OCI-LY7 (cell line): Measurements from ENCODE around the gene MAST2. TPM values are rescaled to one million over a fixed set of nuclear protein-coding genes. Genes with fewer than 3 reads are reported as not detected.

ENCODE experiments used
- BruUV-seq: library from RNA; stranded (reverse); fragments of 400-500 nt; replicated peaks from 2 replicates; lab custom pipeline; 2021; lab: Mats Ljungman, UMichigan
- CTCF ChIA-PET: fragments of 300-600 bp; sonication (Branson Sonifier 250); formaldehyde crosslinking; loops from one replicate; lab custom pipeline; 2022; ENCODE audit warnings: antibody characterized with exemption; ENCODE audit not compliant: unreplicated experiment; lab: Charles Lee
- POLR2A ChIA-PET: fragments of 300-600 bp; sonication (Branson Sonifier 250); formaldehyde crosslinking; loops from one replicate; lab custom pipeline; 2022; ENCODE audit warnings: antibody characterized with exemption; lab: Charles Lee
- DNase-seq: peaks from one replicate; pipeline ENCODE4 v3.0.0-alpha.2; 2015; ENCODE audit warnings: low spot score
- H2AFZ ChIP-seq: fragments of 200-600 bp; sonication (generic), shearing (Covaris generic); 2 replicates; pipeline ENCODE4 v1.6.1; 2014; ENCODE audit warnings: mild to moderate bottlenecking, antibody characterized with exemption, low read length, moderate library complexity
- H3K27ac ChIP-seq: fragments of 200-600 bp; sonication (generic); 2 replicates; pipeline ENCODE4 v1.5.1; 2014; ENCODE audit warnings: mixed run types, low read depth, mild to moderate bottlenecking, moderate library complexity, low read length, inconsistent platforms; ENCODE audit not compliant: poor library complexity, severe bottlenecking
- H3K36me3 ChIP-seq: fragments of 200-600 bp; sonication (generic); 2 replicates; pipeline ENCODE4 v1.6.1; 2014; ENCODE audit warnings: mild to moderate bottlenecking, antibody characterized with exemption, low read length, moderate library complexity, mixed read lengths; ENCODE audit not compliant: insufficient read depth
- H3K4me1 ChIP-seq: fragments of 200-600 bp; sonication (generic); 2 replicates; pipeline ENCODE4 v1.5.1; 2014; ENCODE audit warnings: mild to moderate bottlenecking, low read length; ENCODE audit not compliant: insufficient read depth, poor library complexity, severe bottlenecking
- H3K4me2 ChIP-seq: fragments of 200-600 bp; sonication (generic); 2 replicates; pipeline ENCODE4 v1.6.1; 2014; ENCODE audit warnings: mild to moderate bottlenecking, low read length
- H3K4me3 ChIP-seq: fragments of 200-600 bp; sonication (generic); 2 replicates; pipeline ENCODE4 v1.5.1; 2014; ENCODE audit warnings: mild to moderate bottlenecking, low read depth, low read length; ENCODE audit not compliant: poor library complexity, severe bottlenecking
- H3K79me2 ChIP-seq: fragments of 200-600 bp; sonication (generic); 2 replicates; pipeline ENCODE4 v1.6.1; 2016; ENCODE audit warnings: low read depth, mild to moderate bottlenecking, low read length, moderate library complexity, mixed read lengths; ENCODE audit not compliant: insufficient read depth
- H3K9me2 ChIP-seq: fragments of 200-600 bp; sonication (generic); 2 replicates; pipeline ENCODE4 v1.6.1; 2016; ENCODE audit warnings: mild to moderate bottlenecking, low read length, mixed read lengths; ENCODE audit not compliant: insufficient read depth
- H3K9me3 ChIP-seq: fragments of 200-600 bp; sonication (generic); 2 replicates; pipeline ENCODE4 v1.6.1; 2014; ENCODE audit warnings: mild to moderate bottlenecking, mixed run types, low read length, mixed read lengths
- H4K20me1 ChIP-seq: fragments of 200-600 bp; sonication (generic); 2 replicates; pipeline ENCODE4 v1.6.1; 2014; ENCODE audit warnings: mild to moderate bottlenecking, antibody characterized with exemption, low read length, moderate library complexity, mixed read lengths; ENCODE audit not compliant: insufficient read depth
- EZH2phosphoT487 ChIP-seq: fragments of 200-600 bp; sonication (generic); IDR thresholded peaks from 2 replicates; pipeline ENCODE4 v1.6.1; 2018; ENCODE audit warnings: low read depth, borderline replicate concordance, mild to moderate bottlenecking, mixed run types, antibody characterized with exemption, low read length, moderate library complexity, mixed read lengths
- intact Hi-C: fragments of 100-400 bp; cut with micrococcal nuclease; formaldehyde crosslinking; loops from one replicate; pipeline ENCODE4 v1.10.0; 2022; ENCODE audit not compliant: unreplicated experiment
- total RNA-seq, 2 experiments: library from RNA; depleted of rRNA in 1 of 2; stranded (reverse); fragments of >200 nt in 1 of 2; shearing (Covaris generic) in 1 of 2; gene quantifications; 2 replicates each; pipeline ENCODE4 v1.2.3, GENCODE V29; 2014 to 2022
- TF ChIP-seq, protein P1 (sequence below): fragments of 200-600 bp; sonication (generic); conservative IDR thresholded peaks from 2 replicates; pipeline ENCODE4 v1.5.1; 2014; ENCODE audit warnings: mild to moderate bottlenecking, antibody characterized with exemption, low read length, moderate library complexity, mixed read lengths

Gene MAST2
- total RNA-seq, 2 experiments from 2014 or later = 32.1 to 67.2 TPM

DNA sequence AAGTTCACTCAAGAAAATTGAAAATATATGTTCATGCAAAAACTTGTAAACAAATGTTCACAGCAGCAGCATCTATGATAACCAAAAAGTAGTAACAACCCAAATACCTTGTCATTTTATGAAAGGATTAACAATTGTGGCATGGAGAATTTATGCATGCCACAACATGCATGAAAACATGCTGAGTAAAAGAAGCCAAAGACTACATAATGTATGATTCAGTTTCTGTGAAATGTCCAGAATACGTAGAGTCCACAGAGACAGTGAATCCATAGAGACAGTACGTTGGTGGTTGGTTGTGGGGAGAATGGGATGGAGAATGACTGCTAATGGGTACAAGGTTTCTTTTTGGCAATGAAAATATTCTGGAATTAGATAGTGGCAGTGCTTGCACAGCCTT is 148.7 kb downstream of the MAST2 start:
- Histone ChIP-seq H3K79me2 (no peaks in the 10 kb centered on the region), H3K27ac (no peak overlapping the region), H3K9me2 (no peaks in the 10 kb centered on the region), H3K9me3 (peaks cover 11% of the 10 kb centered on the region; the same call in 1 of the 2 replicates), H2AFZ (no peak overlapping the region), H3K4me1 (peaks cover 9% of the 10 kb centered on the region), H3K4me3 (no peak overlapping the region), H3K4me2 (no peak overlapping the region), H4K20me1 (no peaks in the 10 kb centered on the region), H3K36me3 (peaks cover 15% of the 10 kb centered on the region)
- BruUV-seq = no TSS peak
- intact Hi-C loops = no loop called here
- no peak for DNase-seq
- TF ChIP-seq, protein P1, sequence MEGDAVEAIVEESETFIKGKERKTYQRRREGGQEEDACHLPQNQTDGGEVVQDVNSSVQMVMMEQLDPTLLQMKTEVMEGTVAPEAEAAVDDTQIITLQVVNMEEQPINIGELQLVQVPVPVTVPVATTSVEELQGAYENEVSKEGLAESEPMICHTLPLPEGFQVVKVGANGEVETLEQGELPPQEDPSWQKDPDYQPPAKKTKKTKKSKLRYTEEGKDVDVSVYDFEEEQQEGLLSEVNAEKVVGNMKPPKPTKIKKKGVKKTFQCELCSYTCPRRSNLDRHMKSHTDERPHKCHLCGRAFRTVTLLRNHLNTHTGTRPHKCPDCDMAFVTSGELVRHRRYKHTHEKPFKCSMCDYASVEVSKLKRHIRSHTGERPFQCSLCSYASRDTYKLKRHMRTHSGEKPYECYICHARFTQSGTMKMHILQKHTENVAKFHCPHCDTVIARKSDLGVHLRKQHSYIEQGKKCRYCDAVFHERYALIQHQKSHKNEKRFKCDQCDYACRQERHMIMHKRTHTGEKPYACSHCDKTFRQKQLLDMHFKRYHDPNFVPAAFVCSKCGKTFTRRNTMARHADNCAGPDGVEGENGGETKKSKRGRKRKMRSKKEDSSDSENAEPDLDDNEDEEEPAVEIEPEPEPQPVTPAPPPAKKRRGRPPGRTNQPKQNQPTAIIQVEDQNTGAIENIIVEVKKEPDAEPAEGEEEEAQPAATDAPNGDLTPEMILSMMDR = no peak
- no peak for TF ChIP-seq EZH2phosphoT487
- CTCF ChIA-PET = no interaction called here
- POLR2A ChIA-PET = interaction anchor here (1.0 kb wide), 1 partner anchor 115 kb away, joined by 3 read pairs; no protein-coding TSS in a partner anchor

DNA sequence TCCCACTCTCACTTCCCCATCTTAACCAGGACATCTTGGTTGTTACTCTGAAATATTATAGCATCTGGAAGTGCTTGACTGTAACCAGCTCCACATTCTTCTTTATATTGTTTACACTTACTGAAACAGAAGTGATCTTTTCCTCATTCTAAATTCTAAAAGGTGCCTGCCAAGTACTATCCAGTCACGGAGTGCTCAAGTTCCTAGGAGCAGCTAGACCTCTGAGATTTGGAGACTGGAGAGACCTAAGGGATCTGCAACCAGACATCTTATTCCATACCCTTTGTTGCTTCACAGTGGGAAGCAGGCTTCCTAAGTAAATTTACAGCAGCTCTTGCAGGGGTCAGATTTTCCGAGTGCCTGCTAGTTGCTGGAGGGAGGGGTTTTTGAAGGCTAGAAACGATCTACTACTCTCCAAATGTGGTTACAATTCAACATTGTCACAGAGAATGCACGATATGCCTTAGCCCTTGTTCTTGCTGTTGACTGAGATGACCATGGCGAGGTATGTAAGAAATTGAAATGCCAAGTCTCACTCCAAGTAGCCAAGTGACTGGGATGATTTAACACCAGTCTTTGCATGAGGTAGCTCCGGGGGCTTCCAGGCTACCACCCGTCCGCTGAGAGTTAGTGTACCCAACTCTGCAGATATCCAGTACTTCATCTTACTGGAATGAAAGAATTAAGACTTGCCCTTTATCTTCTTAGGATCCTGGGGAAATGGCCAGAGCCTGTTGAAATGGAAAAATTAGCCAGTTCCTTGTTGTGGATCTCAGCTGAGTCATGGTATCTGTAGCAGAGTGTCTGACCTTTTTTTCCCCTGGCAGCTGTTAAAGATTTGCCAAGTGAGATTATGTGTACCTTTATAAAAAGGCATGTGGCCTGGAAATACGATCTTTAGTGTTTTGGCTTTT is 150.8 kb downstream of the MAST2 start:
- no peak overlapping the region for H3K4me3 ChIP-seq
- H3K79me2 ChIP-seq = no peaks in the 10 kb centered on the region
- DNase-seq = no peak
- no peak overlapping the region for H3K27ac ChIP-seq
- no peak overlapping the region for H2AFZ ChIP-seq
- no peak overlapping the region for H3K4me2 ChIP-seq
- BruUV-seq = no TSS peak
- no peaks in the 10 kb centered on the region for H4K20me1 ChIP-seq
- TF ChIP-seq, protein P1 = no peak
- TF ChIP-seq EZH2phosphoT487 = no peak
- intact Hi-C loops = no loop called here
- ChIA-PET CTCF (no interaction called here), POLR2A (interaction anchor here (0.6 to 1.7 kb wide), 2 partner anchors 12 to 32 kb away, joined by 3 to 4 read pairs; no protein-coding TSS in a partner anchor)
- H3K9me3 ChIP-seq = no peaks in the 10 kb centered on the region
- H3K36me3 ChIP-seq = peaks cover 11% of the 10 kb centered on the region
- H3K9me2 ChIP-seq = no peaks in the 10 kb centered on the region
- H3K4me1 ChIP-seq = peaks cover 3% of the 10 kb centered on the region

DNA sequence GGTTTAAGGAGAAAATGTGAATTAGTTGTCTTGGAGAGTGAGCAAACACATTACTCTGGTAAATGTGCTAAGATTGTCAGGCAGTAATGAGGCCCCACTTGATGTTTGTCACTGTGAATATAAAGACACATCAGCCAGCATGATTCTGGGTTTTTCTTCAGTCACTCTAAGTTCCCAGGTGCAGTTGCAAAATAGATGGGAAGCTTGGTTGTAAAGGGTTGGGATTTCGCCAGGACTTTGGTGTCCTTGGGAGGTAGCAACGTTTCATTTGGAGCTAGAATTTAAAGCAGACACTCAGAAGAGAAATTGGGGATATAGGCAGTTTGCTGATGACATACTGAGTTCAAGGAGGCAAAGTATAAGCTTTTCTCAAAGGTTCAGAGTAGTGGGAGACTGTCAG is 154.3 kb downstream of the MAST2 start:
- ChIA-PET CTCF (no interaction called here), POLR2A (interaction anchor here (0.5 kb wide), 1 partner anchor 349 kb away, joined by 4 read pairs; no protein-coding TSS in a partner anchor)
- H3K36me3 ChIP-seq = peaks cover 33% of the 10 kb centered on the region
- intact Hi-C loops = no loop called here
- H3K27ac ChIP-seq = no peak overlapping the region
- no peak overlapping the region for H2AFZ ChIP-seq
- BruUV-seq = no TSS peak
- TF ChIP-seq, protein P1 = no peak
- TF ChIP-seq EZH2phosphoT487 = no peak
- no peaks in the 10 kb centered on the region for H4K20me1 ChIP-seq
- H3K4me2 ChIP-seq = no peak overlapping the region
- no peaks in the 10 kb centered on the region for H3K79me2 ChIP-seq
- no peaks in the 10 kb centered on the region for H3K9me3 ChIP-seq
- no peaks in the 10 kb centered on the region for H3K4me1 ChIP-seq
- H3K4me3 ChIP-seq = no peak overlapping the region
- no peaks in the 10 kb centered on the region for H3K9me2 ChIP-seq
- DNase-seq = no peak
